HUES48 (cell line): ENCODE results near the gene DAO.

ENCODE experiments used
- H3K27ac ChIP-seq: one replicate; pipeline ENCODE4 v1.7.0; 2013; ENCODE audit warnings: low read depth, low read length, inconsistent platforms
- H3K27me3 ChIP-seq: 2 replicates; pipeline ENCODE4 v1.6.1; 2013; ENCODE audit warnings: mild to moderate bottlenecking, low read length; ENCODE audit not compliant: control insufficient read depth, insufficient read depth
- H3K36me3 ChIP-seq: 2 replicates; pipeline ENCODE4 v1.6.1; 2013; ENCODE audit warnings: low read length; ENCODE audit not compliant: control insufficient read depth, insufficient read depth
- H3K4me1 ChIP-seq: 2 replicates; pipeline ENCODE4 v1.6.1; 2013; ENCODE audit warnings: mild to moderate bottlenecking, low read length; ENCODE audit not compliant: control insufficient read depth, insufficient read depth
- H3K4me3 ChIP-seq: 2 replicates; pipeline ENCODE4 v1.5.1; 2013; ENCODE audit warnings: mild to moderate bottlenecking, low read depth, low read length
- H3K9ac ChIP-seq: 2 replicates; pipeline ENCODE4 v1.6.1; 2013; ENCODE audit warnings: mild to moderate bottlenecking, low read depth, low read length, moderate library complexity
- H3K9me3 ChIP-seq: 2 replicates; pipeline ENCODE4 v1.6.1; 2013; ENCODE audit warnings: low read length; ENCODE audit not compliant: control insufficient read depth, insufficient read depth

Gene DAO

DNA sequence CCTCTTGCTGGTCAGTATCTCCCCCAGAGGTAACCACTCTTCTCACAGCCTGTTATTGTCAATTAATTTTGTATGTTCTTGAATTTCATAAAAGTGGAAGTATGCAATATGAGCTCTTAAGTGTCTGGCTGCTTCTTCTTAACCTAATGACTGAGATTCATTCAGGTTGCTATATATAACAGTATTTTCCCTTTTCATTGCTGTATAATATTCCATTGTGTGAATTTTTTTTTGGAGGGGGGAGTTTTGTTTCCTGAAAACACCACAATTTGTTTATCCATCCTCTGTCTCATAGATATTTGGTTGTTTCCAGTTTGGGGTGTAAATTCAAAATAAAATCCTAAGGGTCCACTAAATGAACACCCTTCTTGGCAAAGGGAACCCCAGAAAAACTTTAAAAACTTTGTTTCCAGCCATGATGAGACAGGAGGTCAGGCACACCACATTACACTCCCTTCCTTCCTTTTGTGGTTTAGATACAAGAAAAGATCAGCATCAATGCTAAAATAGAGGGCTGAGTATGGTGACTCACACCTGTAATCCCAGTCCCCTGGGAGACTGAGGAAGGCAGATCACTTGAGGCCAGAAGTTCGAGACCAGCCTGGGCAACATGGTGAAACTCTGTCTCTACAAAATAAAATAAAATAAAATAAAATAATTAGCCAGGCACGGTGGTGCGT, 4.1 kb upstream of the DAO start:
- H3K9me3 ChIP-seq: no peaks in the 10 kb centered on the region
- H3K9ac ChIP-seq: no peak overlapping the region
- H3K36me3 ChIP-seq: no peaks in the 10 kb centered on the region
- H3K4me1 ChIP-seq: no peaks in the 10 kb centered on the region
- H3K27me3 ChIP-seq: no peaks in the 10 kb centered on the region
- no peak overlapping the region for H3K27ac ChIP-seq
- no peak overlapping the region for H3K4me3 ChIP-seq

- Histone ChIP-seq H3K4me1 (no peaks in the 10 kb centered on the region), H3K4me3 (no peak overlapping the region), H3K27ac (no peak overlapping the region), H3K9me3 (no peaks in the 10 kb centered on the region), H3K9ac (no peak overlapping the region), H3K36me3 (no peaks in the 10 kb centered on the region), H3K27me3 (no peaks in the 10 kb centered on the region)
These were observed 3.3 kb upstream of the DAO start for GRCh38 chr12:108876550-108876949.

DNA sequence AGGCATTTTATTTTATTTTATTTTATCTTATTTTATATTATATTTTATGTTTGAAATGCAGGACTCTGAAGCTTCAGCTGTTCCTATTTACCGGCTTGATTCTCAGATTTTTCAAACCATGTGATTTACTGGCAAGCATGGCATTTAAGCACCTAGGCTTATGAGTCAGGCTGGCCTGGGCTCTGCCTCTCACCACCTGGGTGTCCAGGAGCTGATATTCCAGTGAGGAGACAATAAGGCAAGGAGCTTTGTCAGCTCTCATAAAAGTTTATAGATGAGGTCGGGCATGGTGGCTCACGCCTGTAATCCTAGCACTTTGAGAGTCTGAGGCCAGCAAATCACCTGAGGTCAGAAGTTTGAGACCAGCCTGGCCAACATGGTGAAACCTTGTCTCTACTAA, 2.1 kb downstream of the DAO start:
- Histone ChIP-seq H3K27ac (no peak overlapping the region), H3K27me3 (no peaks in the 10 kb centered on the region), H3K9ac (no peak overlapping the region), H3K36me3 (no peaks in the 10 kb centered on the region), H3K4me3 (no peak overlapping the region), H3K4me1 (no peaks in the 10 kb centered on the region), H3K9me3 (no peaks in the 10 kb centered on the region)

- Histone ChIP-seq H3K4me1 (no peaks in the 10 kb centered on the region), H3K36me3 (no peaks in the 10 kb centered on the region), H3K27ac (no peak overlapping the region), H3K4me3 (no peak overlapping the region), H3K27me3 (no peaks in the 10 kb centered on the region), H3K9ac (no peak overlapping the region), H3K9me3 (no peaks in the 10 kb centered on the region)
These were observed 4.5 kb downstream of the DAO start for GRCh38 chr12:108884116-108885012.

GRCh38 chr12:108886873-108887629, 7.2 kb downstream of the DAO start:
- no peaks in the 10 kb centered on the region for H3K27me3 ChIP-seq
- no peak overlapping the region for H3K27ac ChIP-seq
- H3K9me3 ChIP-seq: 0 out of 2 replicates have a peak, but pooled peaks cover 4% of the 10 kb centered on the region
- H3K4me3 ChIP-seq: no peak overlapping the region
- no peak overlapping the region for H3K9ac ChIP-seq
- no peaks in the 10 kb centered on the region for H3K4me1 ChIP-seq
- no peaks in the 10 kb centered on the region for H3K36me3 ChIP-seq

DNA sequence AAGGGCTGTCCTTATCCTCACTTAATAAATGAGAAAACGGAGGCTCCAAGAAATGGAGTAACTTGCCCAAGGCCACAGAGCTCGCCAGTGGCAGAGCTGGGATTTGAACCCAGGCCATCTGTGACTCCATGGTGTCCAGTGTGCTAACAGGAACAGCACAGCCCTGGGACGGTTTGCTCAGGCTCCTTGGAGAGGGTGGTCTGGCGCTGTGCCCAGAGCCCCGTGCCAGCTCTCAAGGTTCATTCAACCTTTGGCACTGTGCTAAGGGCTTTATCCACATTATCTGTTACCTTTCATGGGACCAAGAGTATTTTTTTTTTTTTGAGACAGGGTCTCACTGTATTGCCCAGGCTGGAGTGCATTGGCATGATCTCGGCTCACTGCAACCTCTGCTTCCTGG, 8.1 kb downstream of the DAO start:
- H3K4me1 ChIP-seq: no peaks in the 10 kb centered on the region
- H3K9me3 ChIP-seq: 0 out of 2 replicates have a peak, but pooled peaks cover 4% of the 10 kb centered on the region
- H3K27ac ChIP-seq: no peak overlapping the region
- H3K4me3 ChIP-seq: no peak overlapping the region
- no peaks in the 10 kb centered on the region for H3K27me3 ChIP-seq
- no peak overlapping the region for H3K9ac ChIP-seq
- no peaks in the 10 kb centered on the region for H3K36me3 ChIP-seq

DNA sequence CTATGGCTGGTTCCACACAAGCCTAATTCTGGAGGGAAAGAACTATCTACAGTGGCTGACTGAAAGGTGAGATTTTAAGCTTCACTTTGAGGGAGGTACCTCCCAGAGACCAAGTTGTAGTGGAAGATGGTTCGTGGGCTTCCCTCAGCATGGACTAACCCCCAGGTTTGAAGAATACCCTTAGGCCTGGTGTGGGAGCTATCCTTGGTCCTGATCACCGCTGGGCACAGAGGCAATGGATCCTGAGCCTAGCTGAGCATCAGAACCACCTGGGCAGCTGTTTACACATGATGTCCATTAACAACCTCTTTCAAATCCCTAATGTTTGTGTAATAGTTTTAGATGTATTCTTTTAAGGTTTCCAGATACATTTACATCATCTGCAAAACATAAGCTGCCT, 10.3 kb downstream of the DAO start:
- H3K4me1 ChIP-seq: no peaks in the 10 kb centered on the region

DNA sequence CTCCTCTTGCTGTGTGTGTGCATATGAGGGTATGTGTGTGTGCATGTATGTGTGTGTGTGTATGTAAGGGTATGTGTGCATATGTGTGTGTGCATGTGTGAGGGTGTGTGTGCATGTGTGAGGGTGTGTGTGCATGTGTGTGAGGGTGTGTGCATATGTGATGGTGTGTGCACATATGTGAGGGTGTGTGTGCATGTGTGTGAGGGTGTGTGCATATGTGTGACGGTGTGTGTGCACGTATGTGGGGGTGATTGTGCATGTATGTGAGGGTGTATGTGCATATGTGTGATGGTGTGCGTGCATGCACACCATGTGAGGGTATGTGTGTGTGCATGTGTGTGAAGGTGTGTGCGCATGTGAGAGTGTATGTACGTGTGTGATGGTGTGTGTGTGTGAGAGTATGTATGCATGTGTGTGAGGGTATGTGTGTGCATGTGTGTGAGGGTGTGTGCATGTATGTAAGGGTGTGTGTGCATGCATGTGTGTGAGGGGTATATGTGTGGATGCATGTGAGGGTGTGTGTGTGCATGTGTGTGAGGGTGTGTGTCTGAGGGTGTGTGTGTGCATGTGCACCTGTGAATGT, 15.4 kb downstream of the DAO start:
- no peaks in the 10 kb centered on the region for H3K36me3 ChIP-seq
- 0 out of 2 replicates have a peak, but pooled peaks cover 3% of the 10 kb centered on the region for H3K9me3 ChIP-seq
- H3K9ac ChIP-seq: no peak overlapping the region
- no peak overlapping the region for H3K27ac ChIP-seq
- H3K4me3 ChIP-seq: no peak overlapping the region
- H3K4me1 ChIP-seq: no peaks in the 10 kb centered on the region
- no peaks in the 10 kb centered on the region for H3K27me3 ChIP-seq

More for the DNA sequence above, 10.3 kb downstream of the DAO start:
- H3K27me3 ChIP-seq: no peaks in the 10 kb centered on the region
- H3K9ac ChIP-seq: no peak overlapping the region
- H3K36me3 ChIP-seq: no peaks in the 10 kb centered on the region
- H3K4me3 ChIP-seq: no peak overlapping the region
- H3K9me3 ChIP-seq: 0 out of 2 replicates have a peak, but pooled peaks cover 4% of the 10 kb centered on the region
- H3K27ac ChIP-seq: no peak overlapping the region

GRCh38 chr12:108896336-108896735, 16.4 kb downstream of the DAO start:
- no peak overlapping the region for H3K27ac ChIP-seq

GRCh38 chr12:108896817-108897216, 16.9 kb downstream of the DAO start:
- no peaks in the 10 kb centered on the region for H3K36me3 ChIP-seq
- H3K27ac ChIP-seq: no peak overlapping the region
- no peaks in the 10 kb centered on the region for H3K4me1 ChIP-seq
- no peak overlapping the region for H3K4me3 ChIP-seq
- no peaks in the 10 kb centered on the region for H3K9me3 ChIP-seq
- no peaks in the 10 kb centered on the region for H3K27me3 ChIP-seq
- no peak overlapping the region for H3K9ac ChIP-seq

More at GRCh38 chr12:108896336-108896735, 16.4 kb downstream of the DAO start:
- Histone ChIP-seq H3K4me1 (no peaks in the 10 kb centered on the region), H3K36me3 (no peaks in the 10 kb centered on the region), H3K4me3 (no peak overlapping the region), H3K9ac (no peak overlapping the region), H3K9me3 (no peaks in the 10 kb centered on the region), H3K27me3 (no peaks in the 10 kb centered on the region)
